OCI-LY1 (cell line): ENCODE results near the gene UBE2G1.

Source experiments
- EZH2 ChIP-seq: fragments of 200-600 bp; sonication (generic), shearing (Covaris generic); IDR thresholded peaks from 2 replicates; pipeline ENCODE4 v1.8.0; 2017; ENCODE audit warnings: borderline replicate concordance, mixed run types, mild to moderate bottlenecking, antibody characterized with exemption, low read length, moderate library complexity, mixed read lengths
- TF ChIP-seq, protein P1 (sequence below): fragments of 200-600 bp; sonication (generic), shearing (Covaris generic); IDR thresholded peaks from 2 replicates; pipeline ENCODE4 v1.5.1; 2017; ENCODE audit warnings: mild to moderate bottlenecking, antibody characterized with exemption, low read length, moderate library complexity, mixed read lengths

DNA sequence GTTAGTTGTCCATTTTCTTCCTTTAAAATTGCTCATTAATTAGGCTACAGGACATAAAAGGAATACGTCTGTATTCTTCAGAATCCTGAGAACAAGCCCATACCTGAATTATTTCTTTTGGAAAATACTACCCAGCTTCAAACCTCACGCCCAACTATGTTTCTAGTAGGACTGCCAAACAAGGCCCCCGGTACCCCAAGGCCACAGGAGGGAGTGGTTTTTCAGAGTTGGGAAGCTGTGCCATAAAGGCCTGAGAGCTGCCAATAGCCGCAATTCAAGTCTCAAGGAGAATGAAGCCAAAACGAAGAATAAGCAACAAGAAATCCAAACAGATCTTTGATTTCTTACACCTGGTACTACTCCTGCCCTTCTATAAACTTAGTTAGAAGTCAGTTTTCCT is 48.3 kb downstream of the UBE2G1 start:
- TF ChIP-seq, protein P1, sequence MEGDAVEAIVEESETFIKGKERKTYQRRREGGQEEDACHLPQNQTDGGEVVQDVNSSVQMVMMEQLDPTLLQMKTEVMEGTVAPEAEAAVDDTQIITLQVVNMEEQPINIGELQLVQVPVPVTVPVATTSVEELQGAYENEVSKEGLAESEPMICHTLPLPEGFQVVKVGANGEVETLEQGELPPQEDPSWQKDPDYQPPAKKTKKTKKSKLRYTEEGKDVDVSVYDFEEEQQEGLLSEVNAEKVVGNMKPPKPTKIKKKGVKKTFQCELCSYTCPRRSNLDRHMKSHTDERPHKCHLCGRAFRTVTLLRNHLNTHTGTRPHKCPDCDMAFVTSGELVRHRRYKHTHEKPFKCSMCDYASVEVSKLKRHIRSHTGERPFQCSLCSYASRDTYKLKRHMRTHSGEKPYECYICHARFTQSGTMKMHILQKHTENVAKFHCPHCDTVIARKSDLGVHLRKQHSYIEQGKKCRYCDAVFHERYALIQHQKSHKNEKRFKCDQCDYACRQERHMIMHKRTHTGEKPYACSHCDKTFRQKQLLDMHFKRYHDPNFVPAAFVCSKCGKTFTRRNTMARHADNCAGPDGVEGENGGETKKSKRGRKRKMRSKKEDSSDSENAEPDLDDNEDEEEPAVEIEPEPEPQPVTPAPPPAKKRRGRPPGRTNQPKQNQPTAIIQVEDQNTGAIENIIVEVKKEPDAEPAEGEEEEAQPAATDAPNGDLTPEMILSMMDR, result no peak
- no peak for TF ChIP-seq EZH2
